CD4-positive, alpha-beta T cell (primary cell): ENCODE measurements around the gene CREB1. TPM values are rescaled to one million over a fixed set of nuclear protein-coding genes. Genes with fewer than 3 reads are reported as not detected.

Source experiments
- ATAC-seq: fragments of 200-7000 bp; cut with Tn5 transposase; one replicate; pipeline ENCODE4 v1.10.0; 2022; ENCODE audit warnings: mild to moderate bottlenecking; ENCODE audit not compliant: poor library complexity
- CTCF ChIA-PET: fragments of 350-600 bp; sonication (Branson Sonifier 250); formaldehyde crosslinking; loops from one replicate; lab custom pipeline; 2021; ENCODE audit warnings: antibody characterized with exemption, inconsistent platforms; lab: Charles Lee
- POLR2A ChIA-PET: fragments of 350-600 bp; sonication (Branson Sonifier 250); formaldehyde crosslinking; loops from one replicate; lab custom pipeline; 2021; ENCODE audit warnings: antibody characterized with exemption, inconsistent platforms; lab: Charles Lee
- DNase-seq, 14 experiments: peaks; one replicate each; pipeline ENCODE4 v3.0.0-alpha.2; 2013 to 2020; ENCODE audit warnings: mixed read lengths in 2 of 14
- H3K27ac ChIP-seq, 2 donors: one replicate each; pipeline versions ENCODE4 v1.5.1 to v1.7.0; 2013; ENCODE audit warnings: low read length in 2 of 2, low read depth in 1 of 2, mild to moderate bottlenecking in 1 of 2
- H3K27me3 ChIP-seq, 2 experiments: 1 replicate in 1 of 2; 2 replicates in 1 of 2; pipeline versions ENCODE4 v1.6.1 to v1.7.0; 2013; ENCODE audit warnings: low read length in 2 of 2, control low read depth in 1 of 2, mild to moderate bottlenecking in 1 of 2, moderate library complexity in 1 of 2; ENCODE audit not compliant: insufficient read depth in 2 of 2, control insufficient read depth in 1 of 2
- H3K36me3 ChIP-seq: one replicate; pipeline ENCODE4 v1.6.1; 2013; ENCODE audit warnings: low read length, control low read depth; ENCODE audit not compliant: insufficient read depth
- H3K4me1 ChIP-seq: one replicate; pipeline ENCODE4 v1.6.1; 2013; ENCODE audit warnings: low read length, control low read depth; ENCODE audit not compliant: insufficient read depth
- H3K4me3 ChIP-seq: one replicate; pipeline ENCODE4 v1.5.1; 2013; ENCODE audit warnings: mild to moderate bottlenecking, low read length, moderate library complexity
- H3K9me3 ChIP-seq, 2 experiments: 1 replicate in 1 of 2; 2 replicates in 1 of 2; pipeline versions ENCODE4 v1.6.1 to v1.7.0; 2013; ENCODE audit warnings: low read length in 2 of 2, mild to moderate bottlenecking in 2 of 2, control low read depth in 1 of 2, moderate library complexity in 1 of 2; ENCODE audit not compliant: control insufficient read depth in 1 of 2, insufficient read depth in 1 of 2
- H3K27ac Mint-ChIP-seq: one replicate; pipeline ENCODE4 v1.8.0; 2020; ENCODE audit warnings: mixed read lengths
- H3K27me3 Mint-ChIP-seq: one replicate; pipeline ENCODE4 v1.8.0; 2021; ENCODE audit warnings: mixed read lengths
- H3K36me3 Mint-ChIP-seq: one replicate; pipeline ENCODE4 v1.8.0; 2021; ENCODE audit warnings: low read depth, mixed read lengths
- H3K4me1 Mint-ChIP-seq: one replicate; pipeline ENCODE4 v1.8.0; 2021; ENCODE audit warnings: low read depth, mixed read lengths
- H3K4me3 Mint-ChIP-seq: one replicate; pipeline ENCODE4 v1.8.0; 2020; ENCODE audit warnings: mild to moderate bottlenecking, mixed read lengths
- H3K9me3 Mint-ChIP-seq: one replicate; pipeline ENCODE4 v1.8.0; 2020; ENCODE audit warnings: mixed read lengths
- intact Hi-C, 2 experiments: fragments of 100-400 bp; cut with DNase I in 1 of 2; cut with micrococcal nuclease in 1 of 2; formaldehyde crosslinking; loops; one replicate each; pipeline versions ENCODE4 v1.15.1 to v1.9.0; 2023 to 2025; cut with DNase I, micrococcal nuclease
- polyA plus RNA-seq, 2 donors: library from polyadenylated mRNA; unstranded; fragments of 120-200 nt; gene quantifications; one replicate each; pipeline ENCODE4 v1.2.1, GENCODE V29; 2013
- total RNA-seq, 174 experiments: library from RNA in 2 of 174; stranded (reverse) in 2 of 174; gene quantifications; one replicate each; pipeline ENCODE4 v1.2.3 and lab custom pipeline; 2021 to 2026
- TF ChIP-seq, protein P1 (sequence below): fragments of 200-600 bp; IDR thresholded peaks from one replicate; pipeline ENCODE4 v1.8.0; 2022; ENCODE audit warnings: antibody characterized with exemption, mild to moderate bottlenecking

The CREB1 gene
- total RNA-seq (10 to 100 TPM; 62.5 to 67.1 TPM), total RNA-seq (lab: John Stamatoyannopoulos, UW) (51.6 to 212 (median 117) reads per million in 172 experiments)
- polyA plus RNA-seq (2013, experiment 1 of 2), result 38.6 TPM
- polyA plus RNA-seq (2013, experiment 2 of 2), result 57.1 TPM

DNA sequence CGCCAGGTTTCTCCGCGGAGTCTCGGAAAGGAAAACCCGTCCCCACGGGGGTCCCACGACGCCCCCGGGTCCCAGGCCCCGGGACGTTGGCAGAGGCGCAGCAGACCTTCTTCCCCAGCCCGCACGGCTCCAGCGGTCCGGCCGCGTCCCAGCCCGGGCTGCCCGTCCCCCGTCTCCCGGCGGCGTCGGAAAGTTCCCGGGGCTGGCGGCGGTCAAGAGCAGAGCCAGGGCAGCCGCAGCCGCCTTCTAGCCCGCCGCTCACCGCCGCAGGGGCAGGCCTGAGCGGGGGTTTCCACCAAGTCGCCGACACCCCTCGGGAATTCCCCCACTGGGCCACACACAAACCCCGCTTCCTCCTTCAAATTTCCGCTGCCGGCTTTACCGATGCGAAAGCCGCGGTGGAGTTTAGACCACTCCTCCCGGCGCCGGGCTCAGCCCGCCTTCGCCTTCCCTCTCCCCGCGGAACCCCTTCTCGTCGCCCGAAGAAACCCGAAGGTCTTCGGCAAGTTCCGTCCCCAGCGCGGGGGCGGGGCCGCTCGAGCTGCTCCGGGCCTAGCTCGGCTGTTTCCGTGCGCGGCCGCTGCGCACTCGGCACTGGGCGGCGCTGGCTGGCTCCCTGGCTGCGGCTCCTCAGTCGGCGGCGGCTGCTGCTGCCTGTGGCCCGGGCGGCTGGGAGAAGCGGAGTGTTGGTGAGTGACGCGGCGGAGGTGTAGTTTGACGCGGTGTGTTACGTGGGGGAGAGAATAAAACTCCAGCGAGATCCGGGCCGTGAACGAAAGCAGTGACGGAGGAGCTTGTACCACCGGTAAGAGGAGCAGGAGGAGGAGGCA, at the start of gene CREB1:
TSS of gene CREB1 (plus strand) at position 633 of the 830 bp plus-strand sequence. CDS start 25,674 bp downstream, outside the sequence.
- Histone ChIP-seq H3K4me3 (peak within 1 kb of the TSS; percentile 88), H3K9me3 (no peaks in the 10 kb centered on the region), H3K36me3 (no peaks in the 10 kb centered on the region), H3K4me1 (peaks cover 48% of the 10 kb centered on the region), H3K27ac (peak within 1 kb of the TSS; percentile 100), H3K27me3 (no peaks in the 10 kb centered on the region)
- Mint-ChIP-seq H3K27me3 (no peaks in the 10 kb centered on the region), H3K9me3 (no peaks in the 10 kb centered on the region), H3K27ac (peak within 1 kb of the TSS; percentile 97), H3K36me3 (peaks cover 28% of the 10 kb centered on the region), H3K4me3 (peak within 1 kb of the TSS; percentile 99), H3K4me1 (peaks cover 78% of the 10 kb centered on the region)
- TF ChIP-seq, protein P1, sequence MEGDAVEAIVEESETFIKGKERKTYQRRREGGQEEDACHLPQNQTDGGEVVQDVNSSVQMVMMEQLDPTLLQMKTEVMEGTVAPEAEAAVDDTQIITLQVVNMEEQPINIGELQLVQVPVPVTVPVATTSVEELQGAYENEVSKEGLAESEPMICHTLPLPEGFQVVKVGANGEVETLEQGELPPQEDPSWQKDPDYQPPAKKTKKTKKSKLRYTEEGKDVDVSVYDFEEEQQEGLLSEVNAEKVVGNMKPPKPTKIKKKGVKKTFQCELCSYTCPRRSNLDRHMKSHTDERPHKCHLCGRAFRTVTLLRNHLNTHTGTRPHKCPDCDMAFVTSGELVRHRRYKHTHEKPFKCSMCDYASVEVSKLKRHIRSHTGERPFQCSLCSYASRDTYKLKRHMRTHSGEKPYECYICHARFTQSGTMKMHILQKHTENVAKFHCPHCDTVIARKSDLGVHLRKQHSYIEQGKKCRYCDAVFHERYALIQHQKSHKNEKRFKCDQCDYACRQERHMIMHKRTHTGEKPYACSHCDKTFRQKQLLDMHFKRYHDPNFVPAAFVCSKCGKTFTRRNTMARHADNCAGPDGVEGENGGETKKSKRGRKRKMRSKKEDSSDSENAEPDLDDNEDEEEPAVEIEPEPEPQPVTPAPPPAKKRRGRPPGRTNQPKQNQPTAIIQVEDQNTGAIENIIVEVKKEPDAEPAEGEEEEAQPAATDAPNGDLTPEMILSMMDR, result no peak
- DNase-seq (peak; percentile 99 to 100 (median 100)), ATAC-seq (peak; percentile 80)
- intact Hi-C loops, result loop anchor here (1.0 to 10.0 kb wide), 14 partner anchors 19 to 1367 kb away; partner anchors contain the start of genes CCNYL1 (in 2 of the 2), METTL21A (in 2 of the 2), FASTKD2 (in 1 of the 2) and IDH1 (in 1 of the 2)
- POLR2A ChIA-PET, result interaction anchor here (0.5 to 6.5 kb wide), 56 partner anchors 8 to 1444 kb away, joined by 3 to 194 read pairs (median 4); partner anchors contain the start of genes CCNYL1, EEF1B2, FASTKD2 and INO80D
- CTCF ChIA-PET, result interaction anchor here (0.7 to 2.6 kb wide), 5 partner anchors 10 to 96 kb away, joined by 3 to 20 read pairs (median 3); partner anchors contain the start of gene METTL21A

DNA sequence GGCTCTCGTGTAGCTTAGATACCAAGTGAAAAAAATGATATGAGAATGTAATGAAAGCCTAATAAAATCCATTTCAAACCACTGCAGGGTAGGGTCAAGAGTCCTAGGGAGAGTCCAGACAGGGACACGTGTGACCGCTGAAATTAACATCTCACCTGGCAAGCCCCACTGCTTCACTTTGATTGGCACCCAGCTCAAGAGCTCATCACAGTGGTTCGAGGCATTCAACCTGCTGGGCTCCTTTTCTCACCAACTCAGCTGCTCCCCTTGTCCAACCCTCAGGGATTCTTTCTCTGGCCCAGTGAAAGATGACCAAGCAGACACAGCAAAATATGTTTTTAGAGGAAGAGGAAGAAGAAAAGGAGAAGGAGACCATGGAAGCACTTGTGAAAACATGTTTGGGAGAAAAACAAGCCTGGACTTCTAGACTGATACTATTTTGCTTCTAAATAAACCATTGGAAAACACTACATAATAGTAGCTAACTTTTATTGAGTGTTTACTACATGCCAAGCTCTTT, 49.2 kb upstream of the CREB1 start:
- DNase-seq (no peak), ATAC-seq (no peak)
- no peaks in the 10 kb centered on the region for H3K9me3 Mint-ChIP-seq
- Histone ChIP-seq H3K27ac (no peak overlapping the region), H3K9me3 (no peaks in the 10 kb centered on the region), H3K4me1 (peaks cover 9% of the 10 kb centered on the region), H3K27me3 (no peaks in the 10 kb centered on the region), H3K36me3 (no peaks in the 10 kb centered on the region), H3K4me3 (no peak overlapping the region)
- POLR2A ChIA-PET, result interaction anchor here (3.5 kb wide), 1 partner anchor 50 kb away, joined by 25 read pairs; the partner anchor contains the start of gene CREB1
- H3K4me1 Mint-ChIP-seq, result peaks cover 52% of the 10 kb centered on the region
- TF ChIP-seq, protein P1, result no peak
- intact Hi-C loops, result loop anchor here in 1 of 2 experiments (5.0 kb wide), 1 partner anchor 47 kb away; the partner anchor contains the start of gene CREB1
- no peak overlapping the region for H3K4me3 Mint-ChIP-seq
- CTCF ChIA-PET, result no interaction called here
- H3K36me3 Mint-ChIP-seq, result no peaks in the 10 kb centered on the region
- no peaks in the 10 kb centered on the region for H3K27me3 Mint-ChIP-seq
- H3K27ac Mint-ChIP-seq, result no peak overlapping the region

DNA sequence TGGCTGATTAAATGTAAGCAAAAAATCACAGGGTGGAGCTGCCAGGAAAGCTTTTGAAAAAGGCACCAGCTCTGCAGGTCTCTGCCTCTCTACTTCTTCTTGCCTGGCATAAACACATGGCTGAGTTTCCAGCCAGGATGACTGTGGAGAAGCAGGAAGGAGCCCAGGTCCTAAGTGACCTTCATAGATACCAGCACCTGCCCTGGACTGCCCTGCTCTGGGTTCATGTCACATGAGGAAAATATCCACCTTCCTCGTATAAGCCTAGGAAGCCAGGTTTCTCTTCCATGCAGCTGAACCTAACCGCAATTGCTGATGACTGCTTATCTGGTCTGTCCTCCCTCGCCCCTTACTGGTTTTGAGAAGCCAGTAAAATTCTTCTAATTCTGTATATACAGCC, 47.8 kb upstream of the CREB1 start:
- CTCF ChIA-PET, result interaction anchor here (0.7 kb wide), 1 partner anchor 21 kb away, joined by 3 read pairs; no protein-coding TSS in a partner anchor
- POLR2A ChIA-PET, result interaction anchor here (0.7 to 3.5 kb wide), 2 partner anchors 48 to 316 kb away, joined by 4 to 25 read pairs; partner anchors contain the start of genes CREB1 and KLF7
- Histone ChIP-seq H3K36me3 (no peaks in the 10 kb centered on the region), H3K4me1 (peaks cover 9% of the 10 kb centered on the region), H3K27ac (no peak overlapping the region), H3K9me3 (no peaks in the 10 kb centered on the region), H3K27me3 (no peaks in the 10 kb centered on the region), H3K4me3 (no peak overlapping the region)
- intact Hi-C loops, result loop anchor here (2.0 to 5.0 kb wide), 2 partner anchors 45 kb away; partner anchors contain the start of gene CREB1 (in 1 of the 2)
- H3K4me3 Mint-ChIP-seq, result peak overlapping the region; percentile 30
- peak overlapping the region; percentile 55 for H3K27ac Mint-ChIP-seq
- DNase-seq, result no peak
- no peak for ATAC-seq
- no peaks in the 10 kb centered on the region for H3K36me3 Mint-ChIP-seq
- TF ChIP-seq, protein P1, result no peak
- no peaks in the 10 kb centered on the region for H3K27me3 Mint-ChIP-seq
- H3K4me1 Mint-ChIP-seq, result peaks cover 52% of the 10 kb centered on the region
- no peaks in the 10 kb centered on the region for H3K9me3 Mint-ChIP-seq
